HG03066 (cell line): ENCODE measurements around the gene CLEC4F.
"Not testable (repeated sequence)": the region's sequence is repeated elsewhere in the genome, so short reads cannot be mapped to it uniquely, and the experiment has no call there.

ENCODE experiments used
- ATAC-seq: cut with Tn5 transposase; IDR thresholded peaks from one replicate; pipeline ENCODE4 v1.9.1; 2021; ENCODE audit warnings: low read depth; ENCODE audit not compliant: unreplicated experiment

The CLEC4F gene

DNA sequence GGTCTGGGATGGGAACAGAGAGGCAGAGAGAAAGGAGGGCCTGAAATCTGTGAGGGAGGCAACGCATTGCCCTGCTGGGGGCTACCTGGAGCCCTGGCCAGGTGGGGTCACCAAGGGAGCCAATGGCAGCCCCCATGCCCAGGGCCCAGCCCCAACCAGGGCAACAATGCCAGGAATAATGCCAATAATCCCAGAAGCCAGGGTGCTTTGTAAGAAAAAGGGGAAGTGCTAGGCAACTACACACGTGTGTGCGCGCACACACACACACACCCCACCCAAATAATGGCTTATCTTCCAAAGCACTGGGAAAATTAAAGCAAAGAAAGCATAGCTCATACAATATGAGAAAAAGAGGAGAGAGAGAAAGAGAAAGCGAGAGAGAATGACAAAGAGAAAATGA, 7.0 kb upstream of the CLEC4F start:
- ATAC-seq: no peak

DNA sequence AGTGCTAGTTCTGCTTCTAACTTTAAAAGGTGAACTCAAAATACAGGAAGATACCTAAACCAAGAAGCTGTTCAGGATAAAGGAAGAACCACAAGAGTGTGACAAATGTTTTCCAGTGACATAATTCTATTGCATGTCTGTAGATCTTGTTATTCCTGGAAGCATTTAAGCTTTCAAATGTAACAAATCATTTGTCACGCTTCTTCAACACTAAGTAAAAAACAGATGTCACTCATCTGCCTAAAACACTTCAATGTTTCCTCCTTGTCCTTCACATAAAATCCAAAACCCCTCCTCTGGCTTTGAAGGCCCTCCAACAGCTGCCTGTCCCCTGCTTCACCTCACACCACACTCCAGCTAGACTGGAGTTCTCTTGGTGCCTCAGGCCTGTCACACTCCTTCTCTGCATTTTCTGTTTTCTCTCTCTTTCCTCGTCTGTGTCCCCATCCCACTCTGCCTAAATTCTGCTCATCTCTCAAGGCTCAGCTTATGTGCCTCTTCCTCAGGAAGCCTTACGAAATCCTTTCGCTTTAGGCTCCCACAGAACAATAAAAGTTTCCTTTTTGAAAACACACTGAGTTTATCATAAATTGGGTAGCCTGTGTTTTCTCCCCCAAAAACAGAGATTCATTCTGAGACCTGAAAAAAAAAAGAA, 6.4 kb upstream of the CLEC4F start:
- ATAC-seq: no peak

DNA sequence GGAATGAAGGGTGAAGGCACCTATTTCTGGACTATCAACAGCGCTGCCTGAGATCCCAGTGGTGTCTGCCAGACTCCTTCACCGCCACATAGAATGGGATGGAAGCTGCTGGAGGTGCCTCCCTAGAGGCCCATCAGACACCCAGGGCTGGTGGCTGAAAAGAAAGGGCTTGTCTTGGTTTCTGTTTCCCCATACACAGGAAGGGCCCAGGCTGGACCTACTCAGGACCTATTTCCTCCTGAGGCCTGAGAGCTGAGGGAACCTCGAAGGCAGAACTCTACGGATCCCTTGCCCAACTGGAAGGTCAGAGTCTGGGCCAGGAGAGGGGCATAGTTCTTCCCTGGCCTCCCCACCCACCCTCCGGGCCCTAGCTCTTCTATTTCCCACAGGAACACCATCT, 2.9 kb upstream of the CLEC4F start:
- ATAC-seq: no peak

DNA sequence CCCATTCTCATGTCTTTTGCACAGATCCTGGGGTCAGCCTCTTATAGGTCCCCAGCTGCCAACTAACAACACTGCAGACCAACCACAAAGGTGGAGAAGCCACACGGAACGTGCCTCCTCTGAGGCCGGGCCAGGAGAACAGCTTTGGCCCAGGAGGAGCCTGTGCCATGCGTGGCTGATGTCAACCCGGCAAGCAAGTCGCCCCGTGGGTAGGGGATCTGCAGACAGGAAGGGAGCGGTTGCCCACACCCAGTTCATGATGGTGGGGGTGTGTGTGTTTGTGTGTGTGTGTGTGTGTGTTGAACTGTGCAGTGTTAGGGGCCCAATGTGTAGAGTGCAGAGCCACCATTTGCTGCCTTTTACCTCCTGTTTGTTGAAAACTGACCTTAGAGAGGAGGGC, 2.4 kb upstream of the CLEC4F start:
- ATAC-seq: no peak

DNA sequence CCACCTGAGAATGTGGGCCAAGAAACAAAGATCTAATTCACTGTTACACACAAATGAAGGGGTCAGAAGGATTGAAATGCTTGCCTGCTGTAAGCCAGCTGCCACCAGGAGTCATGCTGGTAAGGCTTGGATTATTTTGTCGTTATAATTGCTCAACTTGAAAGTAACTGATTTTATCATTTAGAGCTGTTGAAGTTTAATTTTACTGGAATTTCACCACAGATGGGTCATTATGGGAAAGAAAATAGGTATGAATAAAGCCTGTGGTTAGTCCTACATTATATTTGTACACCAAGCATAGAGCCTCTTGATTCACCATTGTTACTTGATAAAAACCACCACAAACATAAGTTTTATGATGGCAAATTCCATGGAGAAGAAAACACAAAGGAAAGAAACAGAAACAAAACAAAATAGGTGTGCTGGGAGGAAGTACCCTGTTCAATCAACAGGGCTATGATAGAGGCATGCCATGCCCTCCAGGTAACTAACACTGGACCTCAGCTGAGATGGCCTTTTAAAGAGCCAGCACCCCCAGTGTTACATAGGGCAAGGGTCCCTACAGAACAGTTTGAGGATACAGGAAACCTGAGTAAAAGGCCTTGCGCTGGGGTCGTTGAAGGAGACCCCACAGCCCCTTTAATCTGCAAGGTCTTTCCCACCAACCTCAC, 3.0 kb downstream of the CLEC4F start:
- no peak for ATAC-seq

- ATAC-seq: no peak
Observed at GRCh38 chr2:70816726-70817125, 3.7 kb downstream of the CLEC4F start.

- ATAC-seq: no peak
Observed at GRCh38 chr2:70808983-70809958, 11.1 kb downstream of the CLEC4F start.

DNA sequence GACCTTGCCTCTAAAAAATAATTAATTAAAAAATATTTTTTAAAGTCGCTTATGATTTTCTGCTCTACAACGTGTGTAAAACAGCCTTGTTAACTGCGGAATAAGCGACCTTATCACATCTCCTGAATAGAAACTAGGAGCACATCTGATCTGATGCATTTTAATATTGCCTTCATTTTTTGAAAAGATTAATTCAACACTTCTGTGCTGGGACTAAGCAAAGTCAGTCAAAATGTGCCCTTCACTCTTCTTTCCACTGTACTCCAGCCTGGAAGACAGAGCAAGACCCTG, 12.6 kb downstream of the CLEC4F start:
- no peak for ATAC-seq

GRCh38 chr2:70807102-70807827, 13.1 kb downstream of the CLEC4F start:
- no peak for ATAC-seq

DNA sequence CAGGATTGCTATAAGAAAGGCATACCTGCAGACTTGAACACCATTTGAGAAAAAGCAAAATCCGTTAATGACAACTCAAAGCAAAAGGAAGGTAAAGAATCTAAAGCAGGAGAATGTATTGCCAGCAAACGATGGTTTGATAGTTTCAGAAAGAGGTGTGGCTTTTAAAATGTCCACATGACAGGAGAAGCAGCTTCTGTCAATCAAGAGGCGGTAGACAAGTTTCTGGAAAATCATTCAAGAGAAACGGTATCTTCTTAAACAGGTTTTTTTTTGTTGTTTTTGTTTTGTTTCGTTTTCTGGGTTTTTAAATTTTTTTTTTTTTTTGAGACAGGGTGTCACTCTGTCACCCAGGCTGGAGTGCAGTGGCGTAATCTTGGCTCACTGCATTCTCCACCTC, 13.8 kb downstream of the CLEC4F start:
- no peak for ATAC-seq

- ATAC-seq: no peak
Observed at GRCh38 chr2:70806013-70806412, 14.4 kb downstream of the CLEC4F start.

DNA sequence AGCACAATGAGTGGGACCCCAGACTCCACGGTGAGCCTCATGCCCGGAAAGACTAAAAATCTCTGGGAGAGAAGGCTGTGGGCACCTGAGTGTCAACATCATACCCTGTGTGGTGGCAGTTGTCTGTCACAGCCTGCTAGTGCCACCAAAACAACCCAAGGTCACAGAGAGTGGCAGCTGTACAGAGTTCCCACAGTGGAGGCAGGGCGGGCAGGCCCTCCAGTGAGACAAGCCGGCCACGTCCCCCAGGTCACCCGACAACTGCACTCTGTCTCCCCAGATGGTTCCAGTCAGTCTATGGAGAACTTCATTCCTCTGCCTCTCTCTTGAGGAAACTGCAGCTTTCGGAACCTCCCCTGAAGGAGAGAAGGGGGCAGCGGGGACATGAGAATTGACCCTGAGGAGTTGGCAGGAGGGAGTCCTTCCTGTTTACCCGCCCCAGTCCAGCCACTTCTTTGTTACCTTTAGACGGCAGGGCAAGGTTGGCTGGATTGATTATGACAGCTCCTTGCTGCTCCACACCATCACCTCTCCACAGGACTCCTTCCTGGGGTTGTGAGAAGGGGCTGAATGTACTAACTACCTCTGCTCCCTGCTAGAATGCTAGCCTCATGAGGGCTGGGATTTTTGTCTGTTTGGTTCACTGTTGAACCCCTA, 18.7 kb downstream of the CLEC4F start:
- ATAC-seq: no peak

DNA sequence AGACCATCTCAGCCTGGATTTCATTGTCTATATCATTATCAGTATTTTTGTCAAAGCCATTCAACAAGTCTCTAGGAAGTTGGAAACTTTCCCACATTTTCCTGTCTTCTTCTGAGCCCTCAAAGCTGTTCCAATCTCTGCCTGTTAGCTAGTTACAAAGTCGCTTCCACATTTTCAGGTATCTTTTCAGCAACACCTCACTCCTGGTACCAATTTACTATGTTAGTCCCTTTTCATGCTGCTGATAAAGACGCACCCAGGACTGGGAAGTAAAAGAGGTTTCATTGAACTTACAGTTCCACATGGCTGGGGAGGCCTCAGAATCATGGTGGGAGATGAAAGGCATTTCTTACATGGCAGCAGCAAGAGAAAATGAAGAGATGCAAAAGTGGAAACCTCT, 20.7 kb downstream of the CLEC4F start:
- ATAC-seq: no peak

DNA sequence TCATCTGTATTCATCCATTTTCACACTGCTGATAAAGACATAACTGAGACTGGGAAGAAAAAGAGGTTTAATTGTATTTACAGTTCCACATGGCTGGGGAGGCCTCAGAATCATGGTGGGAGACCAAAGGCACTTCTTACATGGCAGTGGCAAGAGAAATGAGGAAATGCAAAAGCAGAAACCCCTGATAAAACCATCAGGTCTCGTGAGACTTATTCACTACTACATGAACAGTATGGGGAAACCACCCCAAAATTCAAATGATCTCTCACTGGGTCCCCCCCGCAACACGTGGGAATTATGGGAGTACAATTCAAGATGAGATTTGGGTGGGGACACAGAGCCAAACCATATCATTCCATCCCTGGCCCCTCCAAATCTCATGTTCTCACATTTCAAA, 22.4 kb downstream of the CLEC4F start:
- ATAC-seq: not testable (repeated sequence)

GRCh38 chr2:70797506-70797905, 22.9 kb downstream of the CLEC4F start:
- ATAC-seq: no peak

GRCh38 chr2:70796262-70796661, 24.1 kb downstream of the CLEC4F start:
- no peak for ATAC-seq

DNA sequence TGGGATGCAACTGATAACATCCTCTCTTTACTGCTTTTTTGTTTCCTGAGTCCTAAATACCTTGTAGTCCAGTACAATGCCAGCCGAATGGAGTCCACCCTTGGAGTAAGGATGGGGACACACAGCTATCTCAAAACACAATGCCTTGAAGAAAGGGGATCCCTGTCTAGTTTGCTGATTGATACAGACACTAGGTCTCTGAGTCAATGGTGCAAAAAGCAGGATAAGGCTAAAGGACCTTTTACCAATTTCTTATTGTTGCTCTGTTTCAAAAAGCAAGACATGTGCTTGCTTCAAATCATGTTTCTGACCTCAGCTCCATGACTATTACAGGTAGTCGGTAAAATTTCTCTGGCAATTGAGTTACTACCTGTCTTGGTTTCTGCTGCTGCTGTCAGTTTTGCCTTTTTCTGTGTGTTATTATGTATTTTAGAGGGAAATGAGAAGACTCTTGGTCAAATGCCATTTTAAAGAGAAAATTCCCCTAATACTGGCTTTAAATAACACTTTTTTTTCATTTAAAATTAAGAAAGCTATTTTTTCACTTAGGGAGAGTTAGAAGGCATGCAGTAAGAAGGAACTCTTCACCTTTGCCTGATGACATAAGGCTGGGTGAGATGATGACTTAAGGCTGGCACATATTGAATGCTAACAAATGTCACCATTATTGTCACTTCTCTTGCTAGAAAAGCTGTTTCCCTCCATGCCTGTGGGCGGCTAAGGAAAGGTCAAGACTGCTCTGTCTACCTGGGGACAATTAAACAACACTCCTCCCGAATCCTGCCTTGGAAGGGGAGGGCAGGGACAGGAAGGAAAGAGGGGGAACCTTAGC, 25.0 kb downstream of the CLEC4F start:
- no peak for ATAC-seq

DNA sequence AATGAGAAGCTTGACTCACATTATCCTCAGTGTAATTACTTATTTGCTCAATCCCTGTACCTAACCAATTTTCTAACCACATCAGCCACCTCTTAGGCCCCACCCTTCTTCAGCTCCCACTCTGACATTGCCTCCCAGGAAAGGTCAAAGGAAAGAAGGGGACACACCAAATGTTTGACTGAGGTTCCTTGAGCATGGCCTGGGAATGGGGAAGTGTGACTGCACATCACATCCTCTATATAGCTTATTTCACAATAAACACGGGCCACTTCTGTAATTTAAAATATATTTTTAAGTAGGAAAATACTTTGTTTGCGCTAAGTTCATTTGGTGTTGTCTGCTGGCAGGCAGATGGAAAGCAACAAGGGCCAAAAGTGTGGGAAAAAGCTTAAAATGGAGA, 26.9 kb downstream of the CLEC4F start:
- no peak for ATAC-seq

GRCh38 chr2:70790136-70790828, 30.1 kb downstream of the CLEC4F start, which contains the start of gene FIGLA:
TSS of gene FIGLA (minus strand) at chr2:70790643. CDS start at chr2:70790638, 5 bp downstream.
- no peak for ATAC-seq
